Tibial artery (tissue), 4 donors: Measurements from ENCODE around the gene ADAMTS9.

Experiments used
- DNase-seq, 2 donors: peaks; one replicate each; pipeline ENCODE4 v3.0.0-alpha.2; 2019
- H3K27ac ChIP-seq, 2 donors: fragments of 200-600 bp; sonication (generic) in 1 of 2; 1 replicate in 1 of 2; 2 replicates in 1 of 2; pipeline ENCODE4 v1.5.1; 2018 to 2019; ENCODE audit warnings: mild to moderate bottlenecking in 1 of 2
- H3K27me3 ChIP-seq, 2 donors: fragments of 200-600 bp; sonication (generic) in 1 of 2; one replicate each; pipeline versions ENCODE4 v1.5.1 to v1.6.0; 2016 to 2019
- H3K36me3 ChIP-seq, 3 donors: fragments of 200-600 bp; sonication (generic) in 2 of 3; one replicate each; pipeline ENCODE4 v1.5.1; 2016 to 2019; ENCODE audit warnings: mild to moderate bottlenecking in 2 of 3
- H3K4me1 ChIP-seq, 4 donors: fragments of 200-600 bp; sonication (generic) in 2 of 4; 1 replicate in 3 of 4; 2 replicates in 1 of 4; pipeline ENCODE4 v1.5.1; 2016 to 2019
- H3K4me3 ChIP-seq, 2 donors: fragments of 200-600 bp; sonication (generic) in 1 of 2; 1 replicate in 1 of 2; 2 replicates in 1 of 2; pipeline ENCODE4 v1.5.1; 2018 to 2019; ENCODE audit warnings: mild to moderate bottlenecking in 2 of 2
- H3K9me3 ChIP-seq, 3 donors: fragments of 200-600 bp; sonication (generic) in 1 of 3; one replicate each; pipeline ENCODE4 v1.5.1; 2016 to 2019
- intact Hi-C: fragments of 100-400 bp; cut with DNase I; formaldehyde crosslinking; loops from one replicate; pipeline ENCODE4 v1.15.0; 2023; ENCODE audit warnings: low total_unique reads
- TF ChIP-seq, protein P1 (sequence below), 2 experiments: fragments of 200-600 bp in 1 of 2; fragments of 450-650 bp in 1 of 2; IDR thresholded peaks; one replicate each; pipeline ENCODE4 v1.5.1; 2017 to 2019; ENCODE audit warnings: antibody characterized with exemption in 2 of 2, mild to moderate bottlenecking in 1 of 2, moderate library complexity in 1 of 2

The ADAMTS9 gene

DNA sequence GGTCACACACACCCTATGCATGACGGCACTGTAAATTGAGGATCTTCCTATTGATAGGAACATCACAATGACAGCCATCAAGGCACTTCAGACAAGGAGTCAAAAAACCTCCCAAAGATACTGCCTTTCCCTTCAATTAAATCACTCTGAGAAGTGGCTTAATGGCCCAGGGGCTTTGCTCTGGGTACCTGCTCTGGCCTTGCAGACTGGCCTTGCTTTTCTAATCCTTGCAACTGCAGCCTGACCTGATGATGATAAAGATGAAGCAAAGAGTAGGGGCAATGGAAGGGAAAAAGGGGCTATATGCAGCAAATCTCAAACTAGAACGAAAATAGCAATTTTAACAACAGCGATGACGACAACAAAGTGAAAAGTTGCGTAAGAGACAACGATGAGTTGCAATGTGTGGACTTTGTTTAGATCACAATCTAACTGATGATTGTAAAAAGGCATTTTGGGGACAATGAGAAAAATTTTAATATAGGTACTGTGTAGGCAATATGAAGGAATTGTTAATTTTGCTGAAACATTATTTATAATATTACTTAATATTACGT, 14.6 kb downstream of the ADAMTS9 start:
- TF ChIP-seq, protein P1, sequence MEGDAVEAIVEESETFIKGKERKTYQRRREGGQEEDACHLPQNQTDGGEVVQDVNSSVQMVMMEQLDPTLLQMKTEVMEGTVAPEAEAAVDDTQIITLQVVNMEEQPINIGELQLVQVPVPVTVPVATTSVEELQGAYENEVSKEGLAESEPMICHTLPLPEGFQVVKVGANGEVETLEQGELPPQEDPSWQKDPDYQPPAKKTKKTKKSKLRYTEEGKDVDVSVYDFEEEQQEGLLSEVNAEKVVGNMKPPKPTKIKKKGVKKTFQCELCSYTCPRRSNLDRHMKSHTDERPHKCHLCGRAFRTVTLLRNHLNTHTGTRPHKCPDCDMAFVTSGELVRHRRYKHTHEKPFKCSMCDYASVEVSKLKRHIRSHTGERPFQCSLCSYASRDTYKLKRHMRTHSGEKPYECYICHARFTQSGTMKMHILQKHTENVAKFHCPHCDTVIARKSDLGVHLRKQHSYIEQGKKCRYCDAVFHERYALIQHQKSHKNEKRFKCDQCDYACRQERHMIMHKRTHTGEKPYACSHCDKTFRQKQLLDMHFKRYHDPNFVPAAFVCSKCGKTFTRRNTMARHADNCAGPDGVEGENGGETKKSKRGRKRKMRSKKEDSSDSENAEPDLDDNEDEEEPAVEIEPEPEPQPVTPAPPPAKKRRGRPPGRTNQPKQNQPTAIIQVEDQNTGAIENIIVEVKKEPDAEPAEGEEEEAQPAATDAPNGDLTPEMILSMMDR (IDR thresholded peaks at IDR 0.05): no peak
- H3K36me3 ChIP-seq: peaks cover 0 to 6% (median 0%) of the 10 kb centered on the region in 3 donors
- no peak for DNase-seq
- no peaks in the 10 kb centered on the region for H3K9me3 ChIP-seq
- peaks cover 0 to 49% (median 18%) of the 10 kb centered on the region in 4 donors for H3K4me1 ChIP-seq
- no peak overlapping the region for H3K27ac ChIP-seq
- intact Hi-C loops: no loop called here
- no peak overlapping the region for H3K4me3 ChIP-seq
- no peaks in the 10 kb centered on the region for H3K27me3 ChIP-seq

DNA sequence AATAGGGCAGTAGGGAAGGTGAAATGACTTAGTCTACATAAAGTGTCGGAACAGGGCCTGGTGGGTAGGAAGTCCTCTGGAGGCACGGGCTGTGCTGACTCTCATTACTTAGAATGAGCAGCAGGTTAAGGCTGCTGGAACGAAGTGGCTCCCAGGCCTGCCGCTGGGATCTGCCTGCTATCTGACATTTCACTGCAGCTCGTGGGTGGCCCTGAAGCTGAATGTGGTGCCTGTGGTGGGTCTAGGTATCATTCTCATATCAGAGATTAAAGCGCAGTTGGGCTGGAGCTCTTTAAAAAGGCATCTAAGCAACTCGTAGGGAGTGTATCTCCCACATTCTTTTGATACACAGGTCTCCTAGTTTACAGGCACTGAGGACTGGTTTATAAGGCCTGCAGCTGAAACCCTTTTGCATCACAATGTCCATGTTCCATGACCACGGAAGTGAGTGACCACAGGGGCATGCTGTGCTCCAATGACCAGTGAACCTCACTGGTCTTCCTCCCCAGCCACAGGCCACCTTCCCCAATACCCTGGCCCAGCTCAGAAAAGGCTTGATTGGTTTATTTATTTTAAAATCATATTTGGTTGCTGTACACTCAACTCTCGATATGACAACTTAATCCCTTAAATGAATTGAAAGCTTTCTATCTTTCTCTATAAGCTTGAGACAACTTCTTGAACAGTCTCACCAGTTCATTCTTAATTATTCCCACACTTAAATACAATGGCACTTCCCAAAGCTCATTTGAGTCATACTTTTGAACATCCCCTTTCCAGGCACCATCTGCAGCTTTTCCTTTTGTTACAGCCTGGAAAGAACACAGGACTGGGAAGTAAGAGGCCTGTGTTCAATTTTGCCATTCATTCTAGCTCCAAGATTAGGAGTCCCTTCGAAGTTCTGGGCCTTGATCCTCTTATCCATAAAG, 19.0 kb downstream of the ADAMTS9 start:
- H3K27me3 ChIP-seq: no peaks in the 10 kb centered on the region
- TF ChIP-seq, protein P1 (IDR thresholded peaks at IDR 0.05): no peak
- peak overlapping the region; percentile 68 to 75 for H3K27ac ChIP-seq
- H3K36me3 ChIP-seq: no peaks in the 10 kb centered on the region
- no peak for DNase-seq
- peaks cover 0 to 59% (median 29%) of the 10 kb centered on the region in 4 donors for H3K4me1 ChIP-seq
- H3K9me3 ChIP-seq: no peaks in the 10 kb centered on the region
- intact Hi-C loops: no loop called here
- no peak overlapping the region for H3K4me3 ChIP-seq

DNA sequence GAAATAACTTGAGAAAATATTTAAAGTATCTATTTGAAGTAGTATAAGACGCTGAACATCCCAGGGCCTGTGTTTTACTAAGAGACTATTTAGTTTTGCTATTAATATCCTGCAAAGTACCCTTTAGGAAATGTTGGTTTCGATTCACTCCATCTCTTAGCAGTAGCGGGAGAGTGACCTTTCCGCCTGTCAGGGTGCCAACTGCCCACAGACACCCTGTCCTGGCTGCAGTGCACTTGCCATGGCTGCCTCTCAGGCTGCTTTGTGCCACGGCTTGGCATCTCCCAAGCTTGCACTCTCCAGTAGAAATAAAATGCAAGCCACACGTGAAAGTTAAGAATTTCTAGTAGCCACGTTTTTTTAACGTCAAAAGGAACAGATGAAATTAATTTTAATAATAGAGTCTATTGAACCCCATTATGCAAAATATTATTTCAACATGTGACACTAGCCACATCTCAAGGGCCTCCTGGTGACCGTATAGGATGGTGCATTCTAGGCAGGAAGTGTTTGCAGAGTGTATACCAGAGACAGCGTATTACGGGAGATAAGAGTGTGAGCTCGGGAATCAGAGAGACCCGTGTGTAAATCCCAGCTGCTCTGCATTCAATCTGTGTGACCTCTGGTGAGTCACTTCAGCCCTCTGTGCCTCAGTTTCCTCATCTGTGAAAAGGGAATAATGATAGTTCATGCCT, 19.8 kb downstream of the ADAMTS9 start:
- Histone ChIP-seq H3K4me1 (peaks cover 0 to 63% (median 29%) of the 10 kb centered on the region in 4 donors), H3K4me3 (peak overlapping the region; percentile 12 to 18), H3K27me3 (no peaks in the 10 kb centered on the region), H3K9me3 (no peaks in the 10 kb centered on the region), H3K27ac (peak overlapping the region; percentile 68 to 75), H3K36me3 (no peaks in the 10 kb centered on the region)
- peak; percentile 26 to 87 for DNase-seq
- TF ChIP-seq, protein P1 (IDR thresholded peaks at IDR 0.05): peak in 1 of 2 experiments; percentile 18
- intact Hi-C loops: no loop called here

DNA sequence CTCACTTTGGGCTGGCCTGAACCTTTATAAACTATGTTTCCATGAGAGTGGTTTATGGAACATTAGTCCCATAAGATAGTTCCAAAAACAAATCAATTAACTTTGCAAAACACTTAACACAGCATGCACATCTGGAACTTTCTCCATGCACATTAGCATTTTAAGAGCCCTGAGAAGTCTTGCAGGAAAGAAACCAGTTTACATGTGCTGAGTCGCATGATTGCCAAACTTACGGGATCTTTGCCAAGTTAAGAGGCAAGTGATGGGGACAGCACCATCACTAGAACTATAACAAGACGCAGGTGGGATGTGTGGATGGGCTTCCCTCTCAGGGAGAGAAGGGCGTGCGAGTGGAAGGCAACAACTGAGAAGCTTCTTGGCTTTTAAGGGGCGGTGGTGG, 20.7 kb downstream of the ADAMTS9 start:
- no peak overlapping the region for H3K4me3 ChIP-seq
- TF ChIP-seq, protein P1 (IDR thresholded peaks at IDR 0.05): no peak
- peak overlapping the region; percentile 68 to 75 for H3K27ac ChIP-seq
- H3K4me1 ChIP-seq: peaks cover 0 to 63% (median 29%) of the 10 kb centered on the region in 4 donors
- H3K9me3 ChIP-seq: no peaks in the 10 kb centered on the region
- intact Hi-C loops: no loop called here
- DNase-seq: no peak
- H3K36me3 ChIP-seq: no peaks in the 10 kb centered on the region
- H3K27me3 ChIP-seq: no peaks in the 10 kb centered on the region

DNA sequence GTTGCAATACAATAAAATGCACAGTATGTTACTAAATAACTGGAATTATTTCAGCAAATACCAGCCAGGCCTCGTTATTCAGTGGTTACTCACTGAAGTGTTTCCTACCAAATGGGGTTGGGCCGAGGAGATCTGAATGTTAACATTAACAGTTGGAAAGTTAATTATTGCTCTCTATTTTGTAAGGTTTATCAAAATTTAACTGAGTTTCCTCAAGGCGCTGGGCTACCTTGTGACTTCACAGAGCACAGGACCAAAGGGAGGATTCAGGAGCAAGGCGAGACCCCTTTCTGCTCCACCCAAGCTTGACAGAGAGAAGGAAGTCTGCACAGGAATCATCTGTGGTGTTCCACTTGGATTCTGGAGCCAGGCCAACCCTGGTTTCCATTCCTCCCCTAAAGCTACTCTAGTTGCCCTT, 21.6 kb downstream of the ADAMTS9 start:
- TF ChIP-seq, protein P1 (IDR thresholded peaks at IDR 0.05): no peak
- peak overlapping the region; percentile 14 to 75 for H3K27ac ChIP-seq
- no peaks in the 10 kb centered on the region for H3K36me3 ChIP-seq
- intact Hi-C loops: no loop called here
- H3K9me3 ChIP-seq: no peaks in the 10 kb centered on the region
- no peaks in the 10 kb centered on the region for H3K27me3 ChIP-seq
- no peak for DNase-seq
- no peak overlapping the region for H3K4me3 ChIP-seq
- H3K4me1 ChIP-seq: peaks cover 0 to 63% (median 29%) of the 10 kb centered on the region in 4 donors
